Measurements from ENCODE around the gene CEP89.
"Not testable (repeated sequence)": the region's sequence is repeated elsewhere in the genome, so short reads cannot be mapped to it uniquely, and the experiment has no call there.

The CEP89 gene

GRCh38 chr19:32895384-32895783, 76.4 kb downstream of the CEP89 start:
- no peak for TF ChIP-seq JUND (IDR thresholded peaks at IDR 0.05; ENCODE audit: low read depth)
- no peak for DNase-seq (ENCODE audit: low read depth in 1 of 2, low spot score in 1 of 2)
- in situ Hi-C loops (cut with HindIII; ENCODE audit: low pct_unique_long_range_greater_than_20kb, low sequenced_read_pairs), result no loop called here

- no peak for DNase-seq (ENCODE audit: low read depth in 1 of 2, low spot score in 1 of 2)
- in situ Hi-C loops (cut with HindIII; ENCODE audit: low pct_unique_long_range_greater_than_20kb, low sequenced_read_pairs), result no loop called here
- TF ChIP-seq JUND (IDR thresholded peaks at IDR 0.05; ENCODE audit: low read depth), result no peak
Measured at GRCh38 chr19:32891609-32892008, 80.1 kb downstream of the CEP89 start.

- DNase-seq (ENCODE audit: low read depth in 1 of 2, low spot score in 1 of 2), result no peak
- no peak for TF ChIP-seq JUND (IDR thresholded peaks at IDR 0.05; ENCODE audit: low read depth)
- in situ Hi-C loops (cut with HindIII; ENCODE audit: low pct_unique_long_range_greater_than_20kb, low sequenced_read_pairs), result no loop called here
Measured at GRCh38 chr19:32890841-32891240, 80.9 kb downstream of the CEP89 start.

- no peak for DNase-seq (ENCODE audit: low read depth in 1 of 2, low spot score in 1 of 2)
- in situ Hi-C loops (cut with HindIII; ENCODE audit: low pct_unique_long_range_greater_than_20kb, low sequenced_read_pairs), result no loop called here
- TF ChIP-seq JUND (IDR thresholded peaks at IDR 0.05; ENCODE audit: low read depth), result no peak
Measured at GRCh38 chr19:32890326-32890725, 81.4 kb downstream of the CEP89 start.

DNA sequence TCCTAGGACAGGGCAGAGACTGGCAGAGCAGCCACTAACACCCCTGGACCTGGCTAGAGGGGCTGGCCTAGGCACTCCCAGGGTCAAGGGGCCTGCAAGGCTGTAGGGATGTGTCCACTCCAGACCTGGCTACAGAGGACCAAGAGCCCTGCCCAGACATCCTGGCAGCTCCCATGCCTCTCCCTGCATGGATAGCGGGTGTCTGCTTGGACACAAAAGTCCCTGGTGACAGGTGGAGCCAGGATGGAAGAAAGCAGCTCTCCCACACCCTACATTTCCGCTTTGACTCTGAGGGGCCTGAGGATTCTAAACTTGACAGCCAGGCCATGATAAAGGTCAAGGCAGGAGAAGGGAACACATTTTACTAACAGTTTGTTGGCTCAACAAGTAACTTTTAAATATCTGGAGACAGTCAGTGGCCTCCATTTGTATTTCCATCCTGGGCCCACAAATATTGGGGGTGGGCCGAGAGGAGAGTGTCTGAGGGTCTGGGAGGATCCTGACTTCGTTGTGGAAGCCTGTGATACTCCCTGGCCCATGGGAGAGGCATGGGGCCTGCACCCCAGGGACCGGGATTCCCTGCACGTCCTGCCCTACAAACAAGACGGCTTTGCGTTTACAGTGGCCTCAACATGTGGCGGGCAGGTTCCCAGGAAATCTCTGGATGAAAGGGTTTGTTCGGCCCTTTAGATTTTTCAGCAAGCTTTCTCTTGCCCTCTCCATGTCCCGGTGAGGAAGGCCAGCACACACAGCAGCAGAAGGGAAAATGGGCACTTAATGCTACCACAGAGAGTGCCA, 82.4 kb downstream of the CEP89 start:
- TF ChIP-seq JUND (IDR thresholded peaks at IDR 0.05; ENCODE audit: low read depth), result no peak
- no peak for DNase-seq (ENCODE audit: low read depth in 1 of 2, low spot score in 1 of 2)

DNA sequence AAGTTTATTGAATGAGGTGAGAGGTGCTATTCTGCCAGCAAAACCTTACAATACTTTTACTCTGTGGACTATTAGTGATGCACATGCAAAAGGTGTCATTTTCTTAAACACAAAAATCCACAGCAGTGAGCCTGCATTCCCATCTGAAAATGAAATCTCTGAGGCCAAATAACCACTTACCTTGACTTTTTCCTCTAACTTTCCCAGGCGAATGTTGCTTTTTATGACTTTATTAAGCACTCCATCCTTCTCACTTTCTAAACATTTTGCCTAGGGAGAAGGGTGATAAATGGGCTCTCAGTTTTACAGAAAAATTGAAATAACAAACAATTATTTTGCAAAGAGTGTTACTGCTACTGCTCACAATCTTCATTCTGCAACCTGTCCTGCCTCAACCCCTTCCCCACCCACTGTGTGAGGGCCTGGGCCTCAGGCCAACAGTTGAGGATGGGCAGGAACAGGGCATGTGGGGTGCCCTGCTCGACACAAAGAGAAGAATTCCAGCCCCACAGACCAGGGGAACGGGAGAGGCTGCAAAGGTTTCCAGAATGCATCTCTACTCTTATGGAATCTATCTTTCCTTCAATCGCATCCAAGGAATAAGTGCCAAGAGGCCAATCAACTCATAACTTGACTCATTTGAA, 84.1 kb downstream of the CEP89 start:
- DNase-seq (ENCODE audit: low read depth in 1 of 2, low spot score in 1 of 2), result no peak
- in situ Hi-C loops (cut with HindIII; ENCODE audit: low pct_unique_long_range_greater_than_20kb, low sequenced_read_pairs), result no loop called here
- TF ChIP-seq JUND (IDR thresholded peaks at IDR 0.05; ENCODE audit: low read depth), result no peak

More for the DNA sequence above, 82.4 kb downstream of the CEP89 start:
- in situ Hi-C loops (cut with HindIII; ENCODE audit: low pct_unique_long_range_greater_than_20kb, low sequenced_read_pairs), result no loop called here

GRCh38 chr19:32886241-32886640, 85.5 kb downstream of the CEP89 start:
- no peak for TF ChIP-seq JUND (IDR thresholded peaks at IDR 0.05; ENCODE audit: low read depth)
- in situ Hi-C loops (cut with HindIII; ENCODE audit: low pct_unique_long_range_greater_than_20kb, low sequenced_read_pairs), result no loop called here
- DNase-seq (ENCODE audit: low read depth in 1 of 2, low spot score in 1 of 2), result no peak

DNA sequence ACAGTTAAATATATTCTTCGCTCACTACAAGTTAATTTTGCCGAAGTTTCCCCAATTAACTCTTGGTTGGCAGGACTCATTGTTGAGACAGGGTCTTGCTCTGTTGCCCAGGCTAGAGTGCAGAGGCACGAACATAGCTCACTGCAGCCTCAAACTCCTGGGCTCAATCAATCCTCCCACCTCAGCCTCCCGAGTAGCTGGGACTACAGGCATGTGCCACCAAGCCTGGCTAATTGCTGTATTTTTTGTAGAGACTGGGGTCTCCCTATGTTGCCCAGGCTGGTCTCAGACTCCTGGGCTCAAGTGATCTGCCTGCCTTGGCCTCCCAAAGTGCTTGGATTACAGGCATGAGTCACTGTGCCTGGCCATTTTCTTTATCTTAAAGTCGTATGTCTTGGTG, 86.5 kb downstream of the CEP89 start:
- in situ Hi-C loops (cut with HindIII; ENCODE audit: low pct_unique_long_range_greater_than_20kb, low sequenced_read_pairs); DNase-seq (ENCODE audit: low read depth in 1 of 2, low spot score in 1 of 2): not testable (repeated sequence)

DNA sequence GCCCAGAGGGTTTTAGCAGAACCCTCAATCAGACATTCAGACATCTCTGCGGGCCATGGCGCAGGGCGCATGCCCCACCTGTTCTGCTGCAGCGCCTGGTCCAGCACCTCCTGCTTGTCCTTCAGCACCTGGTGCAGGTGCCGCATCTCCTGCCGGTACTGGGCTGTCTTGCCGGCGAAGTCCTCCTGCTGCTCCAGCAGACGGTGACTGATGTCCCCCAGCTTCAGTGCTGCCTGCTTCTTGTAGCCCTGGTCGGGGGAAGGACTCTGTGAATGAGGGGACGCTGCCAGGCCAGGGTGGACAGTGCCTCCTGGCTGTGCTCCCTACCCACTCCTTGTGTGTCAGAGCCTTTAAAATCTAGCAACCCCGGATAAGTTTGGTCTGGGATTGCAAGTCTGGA, 90.0 kb downstream of the CEP89 start:
- in situ Hi-C loops (cut with HindIII; ENCODE audit: low pct_unique_long_range_greater_than_20kb, low sequenced_read_pairs), result no loop called here
- no peak for DNase-seq (ENCODE audit: low read depth in 1 of 2, low spot score in 1 of 2)
- TF ChIP-seq JUND (IDR thresholded peaks at IDR 0.05; ENCODE audit: low read depth), result no peak

DNA sequence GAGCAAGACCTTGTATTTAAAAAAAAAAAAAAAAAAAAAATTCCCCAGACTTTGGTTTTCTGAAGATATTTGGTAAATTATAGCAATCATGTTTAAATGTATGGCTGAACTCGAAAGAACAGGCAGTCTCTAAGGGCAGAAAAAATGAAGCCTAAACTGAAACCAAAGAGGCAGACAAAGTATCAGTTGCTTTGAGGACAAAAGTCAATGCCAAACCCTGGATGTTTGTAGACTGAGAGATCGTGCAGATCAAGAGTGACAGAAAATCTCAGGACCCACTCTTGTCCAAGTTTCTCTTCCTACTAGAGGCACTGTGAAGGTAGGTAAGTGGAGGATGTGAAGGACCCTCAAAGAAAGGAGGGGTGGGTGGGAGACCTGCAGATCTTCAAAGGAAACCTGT, 91.1 kb downstream of the CEP89 start:
- DNase-seq (ENCODE audit: low read depth in 1 of 2, low spot score in 1 of 2), result no peak
- in situ Hi-C loops (cut with HindIII; ENCODE audit: low pct_unique_long_range_greater_than_20kb, low sequenced_read_pairs), result no loop called here
- TF ChIP-seq JUND (IDR thresholded peaks at IDR 0.05; ENCODE audit: low read depth), result no peak

DNA sequence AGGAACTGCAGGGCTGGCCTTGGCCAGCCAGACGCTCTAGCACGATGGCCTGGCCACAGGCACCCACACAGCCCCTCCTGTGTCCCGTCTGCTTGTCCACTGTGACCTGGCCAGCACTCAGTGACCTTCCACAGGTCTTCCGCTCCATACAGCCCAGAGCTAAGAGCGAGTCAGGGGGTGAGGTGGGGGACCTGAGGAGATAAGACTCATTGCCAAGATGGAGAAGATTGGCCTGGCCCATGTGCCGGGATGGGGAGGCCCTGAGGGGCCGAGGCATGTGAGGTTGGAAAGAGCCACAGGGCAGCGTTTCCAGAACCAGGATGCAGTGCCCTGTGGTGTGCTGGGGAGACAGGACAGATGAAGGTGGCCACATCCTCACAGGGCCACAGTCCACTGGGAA, 92.0 kb downstream of the CEP89 start:
- in situ Hi-C loops (cut with HindIII; ENCODE audit: low pct_unique_long_range_greater_than_20kb, low sequenced_read_pairs), result no loop called here
- TF ChIP-seq JUND (IDR thresholded peaks at IDR 0.05; ENCODE audit: low read depth), result no peak
- DNase-seq (ENCODE audit: low read depth in 1 of 2, low spot score in 1 of 2), result no peak

- in situ Hi-C loops (cut with HindIII; ENCODE audit: low pct_unique_long_range_greater_than_20kb, low sequenced_read_pairs), result no loop called here
- DNase-seq (ENCODE audit: low read depth in 1 of 2, low spot score in 1 of 2), result no peak
- no peak for TF ChIP-seq JUND (IDR thresholded peaks at IDR 0.05; ENCODE audit: low read depth)
Measured at GRCh38 chr19:32878988-32879387, 92.8 kb downstream of the CEP89 start.

GRCh38 chr19:32877977-32878745, 93.6 kb downstream of the CEP89 start:
- DNase-seq (ENCODE audit: low read depth in 1 of 2, low spot score in 1 of 2), result no peak
- in situ Hi-C loops (cut with HindIII; ENCODE audit: low pct_unique_long_range_greater_than_20kb, low sequenced_read_pairs), result no loop called here
- TF ChIP-seq JUND (IDR thresholded peaks at IDR 0.05; ENCODE audit: low read depth), result no peak

Data from T47D (cell line).